HG03039 (cell line): Measurements from ENCODE around the gene RIMKLB.

ENCODE experiments used
- ATAC-seq: cut with Tn5 transposase; IDR thresholded peaks from one replicate; pipeline ENCODE4 v1.9.1; 2021; ENCODE audit warnings: mild to moderate bottlenecking, moderate library complexity; ENCODE audit not compliant: unreplicated experiment

RIMKLB gene

GRCh38 chr12:8697476-8698131 is at the start of gene RIMKLB:
TSS of gene RIMKLB (plus strand) at chr12:8697991. CDS start at chr12:8713867, 15,876 bp downstream.
- peak; percentile 81 for ATAC-seq

DNA sequence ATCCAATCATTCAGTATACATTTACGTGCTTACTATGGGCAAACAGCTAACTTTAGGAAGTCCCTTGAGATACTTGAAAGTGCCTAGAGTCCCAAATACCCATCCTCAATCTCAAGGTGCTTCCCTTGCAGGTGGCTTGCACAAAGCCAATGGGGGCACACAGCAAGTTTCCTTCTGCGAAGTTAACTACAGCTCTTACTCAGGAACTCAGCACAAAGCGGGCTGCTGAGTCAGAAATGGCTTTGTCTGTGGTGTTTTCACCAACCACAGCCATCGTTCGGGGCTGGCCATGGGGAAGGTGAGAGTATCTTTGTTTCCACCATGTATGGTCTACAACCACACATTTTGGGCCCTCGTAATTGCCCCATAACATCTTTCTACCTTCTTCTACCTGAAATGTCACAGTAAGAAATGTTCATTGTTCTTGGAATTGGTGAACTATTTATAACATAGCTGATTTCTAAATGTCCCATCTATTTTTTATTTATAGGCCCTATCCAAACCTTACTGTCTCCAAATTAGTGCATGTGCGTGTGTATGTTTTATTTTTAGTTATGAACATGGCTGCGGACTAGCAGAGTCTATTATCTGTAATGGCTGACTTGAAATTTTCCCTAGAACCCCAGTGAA is 49.1 kb upstream of the RIMKLB start:
- ATAC-seq, result peak; percentile 61

DNA sequence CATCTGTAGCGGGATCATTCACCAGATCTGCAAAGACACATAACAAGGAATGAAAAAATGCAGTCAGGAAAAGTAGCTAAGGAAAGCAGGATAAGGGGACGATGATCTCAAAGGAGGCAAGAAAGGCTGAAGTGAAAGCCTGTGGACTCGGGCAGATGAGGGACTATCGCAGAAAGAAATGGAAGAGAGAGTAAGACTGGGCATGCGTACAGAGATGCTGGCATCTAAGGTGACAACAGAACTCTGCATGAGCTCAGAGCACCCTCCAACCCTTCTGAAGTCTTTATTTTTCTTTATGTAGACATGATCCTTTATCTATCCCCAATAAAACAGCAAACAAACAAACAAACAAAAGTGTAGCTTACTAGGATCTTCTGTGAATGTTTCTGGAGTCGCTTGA is 42.4 kb upstream of the RIMKLB start:
- no peak for ATAC-seq

DNA sequence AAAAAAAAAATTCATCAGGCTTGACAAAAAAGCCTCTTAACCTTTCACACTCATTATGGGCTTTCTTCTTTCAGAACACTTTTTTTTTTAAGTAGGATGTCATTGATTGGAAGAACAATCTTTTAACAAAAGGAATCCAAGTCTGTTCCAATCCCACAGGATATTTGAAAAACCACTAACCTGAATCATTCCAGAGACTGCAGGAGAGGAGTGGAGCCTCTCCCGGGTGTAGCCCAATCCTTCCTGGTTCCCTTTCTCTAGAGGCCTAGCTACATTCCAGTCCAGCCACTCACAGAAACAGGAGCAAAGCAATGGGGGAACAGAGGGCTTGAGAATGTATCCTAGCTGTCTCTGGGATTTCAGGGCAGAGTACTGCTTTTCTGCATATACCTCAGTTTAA is 39.4 kb upstream of the RIMKLB start:
- ATAC-seq, result no peak

GRCh38 chr12:8661016-8661415 is 36.8 kb upstream of the RIMKLB start:
- no peak for ATAC-seq

DNA sequence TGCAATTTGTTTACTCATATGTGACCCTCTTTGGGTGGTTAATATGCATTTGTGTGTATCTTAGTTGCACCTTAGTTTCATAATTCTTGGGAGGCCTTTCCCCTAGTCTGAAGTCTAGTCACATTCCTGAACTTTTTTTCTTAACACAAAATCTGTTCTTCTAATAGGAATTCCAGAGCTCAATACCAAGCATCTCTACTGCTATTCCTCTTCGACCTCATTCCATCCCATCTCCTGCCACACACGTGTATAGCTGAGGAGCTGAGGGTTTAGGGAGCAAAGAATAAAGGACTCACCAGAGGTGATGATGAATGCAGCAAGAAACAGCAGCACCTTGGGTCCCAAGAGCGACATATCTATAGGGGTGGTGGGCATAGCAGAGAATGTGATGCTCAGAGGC is 36.0 kb upstream of the RIMKLB start:
- ATAC-seq, result no peak

- no peak for ATAC-seq
Observed at GRCh38 chr12:8662593-8662992, 35.2 kb upstream of the RIMKLB start, which contains the start of gene MFAP5. TSS of gene MFAP5 (minus strand) at chr12:8662826. CDS start at chr12:8662104, 722 bp downstream.

- no peak for ATAC-seq
Observed at GRCh38 chr12:8664228-8664913, 33.4 kb upstream of the RIMKLB start.

- ATAC-seq, result no peak
Observed at GRCh38 chr12:8665759-8666158, 32.0 kb upstream of the RIMKLB start.

GRCh38 chr12:8667270-8667669 is 30.5 kb upstream of the RIMKLB start:
- ATAC-seq, result no peak

- ATAC-seq, result no peak
Observed at GRCh38 chr12:8668441-8668840, 29.4 kb upstream of the RIMKLB start.

- no peak for ATAC-seq
Observed at GRCh38 chr12:8672381-8672780, 25.4 kb upstream of the RIMKLB start.

DNA sequence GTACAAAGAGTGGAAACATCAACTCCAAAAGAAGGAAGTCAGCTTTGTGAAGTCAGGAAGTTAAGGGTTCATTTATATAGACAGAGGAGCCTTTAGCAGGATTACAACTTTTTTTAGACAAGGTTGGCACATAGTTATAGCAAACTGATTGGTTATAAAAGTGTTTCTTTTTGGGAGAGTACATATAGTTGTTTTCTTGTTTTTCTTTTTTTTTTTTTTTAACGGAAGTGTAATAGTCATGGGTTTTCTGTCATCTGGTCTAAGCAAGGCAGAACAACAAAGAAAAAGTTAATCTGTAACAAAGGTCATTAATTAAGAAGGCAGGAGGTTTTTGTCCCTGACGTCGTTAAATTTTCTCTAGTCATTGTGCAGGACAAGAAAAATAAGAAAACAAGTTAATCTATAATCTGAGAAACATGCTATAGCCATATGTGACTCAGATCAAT is 22.2 kb upstream of the RIMKLB start:
- no peak for ATAC-seq

GRCh38 chr12:8676651-8677050 is 21.1 kb upstream of the RIMKLB start:
- ATAC-seq, result no peak

- ATAC-seq, result no peak
Observed at GRCh38 chr12:8677362-8677761, 20.4 kb upstream of the RIMKLB start.

DNA sequence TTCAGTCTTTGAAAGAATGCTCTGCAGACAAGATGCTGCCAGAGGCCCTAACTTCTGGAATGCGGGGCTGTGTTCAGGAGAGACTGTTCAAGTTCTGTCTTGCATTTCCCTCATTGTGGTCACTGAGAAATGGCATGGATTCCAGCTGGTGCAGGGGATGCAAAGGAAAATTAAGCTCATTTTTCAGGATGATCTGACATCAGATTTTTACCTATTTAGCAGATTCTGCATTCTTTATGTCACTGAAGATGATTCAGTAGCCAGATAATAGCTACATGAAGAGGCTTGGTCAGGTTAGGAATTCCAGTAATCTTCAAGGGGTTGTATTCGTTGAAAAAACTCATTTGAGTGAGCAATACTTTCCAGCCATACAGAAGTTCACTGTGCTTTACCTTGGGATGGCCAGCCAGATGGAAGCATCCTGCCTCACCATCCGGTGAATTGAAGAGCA is 19.1 kb upstream of the RIMKLB start:
- ATAC-seq, result no peak

DNA sequence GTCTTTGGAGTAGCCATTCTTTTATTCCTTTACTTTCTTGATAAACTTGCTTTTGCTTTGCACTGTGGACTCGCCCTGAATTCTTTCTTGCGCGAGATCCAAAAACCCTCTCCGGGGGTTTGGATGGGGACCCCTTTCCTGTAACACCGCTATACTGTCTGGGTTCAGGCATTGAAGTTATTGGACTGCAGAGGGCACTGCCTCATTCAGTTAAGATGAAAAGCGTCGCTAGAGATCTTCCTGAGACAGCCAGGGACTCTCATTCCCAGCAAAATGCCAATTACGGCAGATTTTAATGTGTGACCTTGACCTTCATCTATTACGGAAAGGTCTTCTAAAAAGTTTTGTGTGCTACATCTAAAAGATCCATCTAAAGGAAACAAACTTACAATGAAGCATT is 17.3 kb upstream of the RIMKLB start:
- ATAC-seq, result no peak

- no peak for ATAC-seq
Observed at GRCh38 chr12:8681129-8681884, 16.5 kb upstream of the RIMKLB start.

DNA sequence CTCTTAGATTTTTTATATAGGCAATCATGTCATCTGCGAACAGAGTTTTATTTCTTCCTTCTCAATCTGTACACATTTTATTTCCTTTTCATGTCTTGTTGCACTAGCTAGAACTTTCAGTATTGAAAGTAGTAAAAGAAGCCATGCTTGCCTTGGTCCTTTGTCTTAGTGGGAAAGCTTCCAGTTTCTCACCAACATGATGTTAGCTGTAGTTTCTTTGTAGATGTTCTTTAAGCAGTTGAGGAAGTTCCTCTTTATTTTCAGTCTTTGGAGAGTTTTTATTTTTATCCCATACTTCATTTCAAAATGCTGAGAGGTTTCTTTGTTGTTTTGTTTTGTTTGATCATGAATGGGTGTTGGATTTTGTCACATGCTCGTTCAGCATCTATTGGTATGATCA is 12.7 kb upstream of the RIMKLB start:
- ATAC-seq, result no peak

- ATAC-seq, result no peak
Observed at GRCh38 chr12:8687846-8688601, 9.8 kb upstream of the RIMKLB start.

GRCh38 chr12:8689681-8690080 is 8.1 kb upstream of the RIMKLB start:
- no peak for ATAC-seq
